RWPE2 (cell line): ENCODE measurements around the gene GRIN1.

Source experiments
- ATAC-seq: fragments of 200-7000 bp; cut with Tn5 transposase; 3 replicates; pipeline ENCODE4 v1.9.1; 2021; ENCODE audit warnings: low read depth
- DNase-seq: peaks from one replicate; pipeline ENCODE4 v3.0.0-alpha.2; 2020; ENCODE audit warnings: low spot score
- H3K27ac ChIP-seq: fragments of 450-650 bp; 2 replicates; pipeline ENCODE4 v1.5.1; 2017; ENCODE audit warnings: mild to moderate bottlenecking; ENCODE audit not compliant: poor library complexity, severe bottlenecking
- H3K27me3 ChIP-seq: fragments of 250-450 bp; sonication (Bioruptor Pico); 2 replicates; pipeline ENCODE4 v1.5.1; 2021; ENCODE audit warnings: mild to moderate bottlenecking, moderate library complexity; ENCODE audit not compliant: insufficient read depth, poor library complexity, severe bottlenecking
- H3K36me3 ChIP-seq: fragments of 250-450 bp; sonication (Bioruptor Pico); 2 replicates; pipeline ENCODE4 v1.5.1; 2020; ENCODE audit warnings: low read depth, mild to moderate bottlenecking, moderate library complexity
- H3K4me1 ChIP-seq: fragments of 250-450 bp; sonication (Bioruptor Pico); 2 replicates; pipeline ENCODE4 v1.5.1; 2021; ENCODE audit warnings: mild to moderate bottlenecking, moderate library complexity; ENCODE audit not compliant: insufficient read depth, poor library complexity, severe bottlenecking
- H3K4me3 ChIP-seq: fragments of 250-450 bp; sonication (Bioruptor Pico); 2 replicates; pipeline ENCODE4 v1.5.1; 2021; ENCODE audit warnings: mild to moderate bottlenecking, moderate library complexity; ENCODE audit not compliant: severe bottlenecking
- H3K9me3 ChIP-seq: fragments of 250-450 bp; sonication (Bioruptor Pico); 2 replicates; pipeline ENCODE4 v1.5.1; 2021; ENCODE audit warnings: mild to moderate bottlenecking, moderate library complexity; ENCODE audit not compliant: severe bottlenecking
- TF ChIP-seq, protein P1 (sequence below): fragments of 450-650 bp; IDR thresholded peaks from one replicate; pipeline ENCODE4 v1.5.1; 2017; ENCODE audit warnings: mild to moderate bottlenecking, moderate library complexity; ENCODE audit not compliant: poor library complexity, severe bottlenecking

Gene GRIN1

GRCh38 chr9:137168904-137169856 lies 30.2 kb downstream of the GRIN1 start:
- Histone ChIP-seq H3K4me3 (peak overlapping the region; percentile 22), H3K4me1 (no peaks in the 10 kb centered on the region), H3K36me3 (no peaks in the 10 kb centered on the region), H3K9me3 (no peaks in the 10 kb centered on the region), H3K27ac (no peak overlapping the region), H3K27me3 (peaks cover 82% of the 10 kb centered on the region)
- DNase-seq (no peak), ATAC-seq (peak; percentile 50)
- TF ChIP-seq, protein P1, sequence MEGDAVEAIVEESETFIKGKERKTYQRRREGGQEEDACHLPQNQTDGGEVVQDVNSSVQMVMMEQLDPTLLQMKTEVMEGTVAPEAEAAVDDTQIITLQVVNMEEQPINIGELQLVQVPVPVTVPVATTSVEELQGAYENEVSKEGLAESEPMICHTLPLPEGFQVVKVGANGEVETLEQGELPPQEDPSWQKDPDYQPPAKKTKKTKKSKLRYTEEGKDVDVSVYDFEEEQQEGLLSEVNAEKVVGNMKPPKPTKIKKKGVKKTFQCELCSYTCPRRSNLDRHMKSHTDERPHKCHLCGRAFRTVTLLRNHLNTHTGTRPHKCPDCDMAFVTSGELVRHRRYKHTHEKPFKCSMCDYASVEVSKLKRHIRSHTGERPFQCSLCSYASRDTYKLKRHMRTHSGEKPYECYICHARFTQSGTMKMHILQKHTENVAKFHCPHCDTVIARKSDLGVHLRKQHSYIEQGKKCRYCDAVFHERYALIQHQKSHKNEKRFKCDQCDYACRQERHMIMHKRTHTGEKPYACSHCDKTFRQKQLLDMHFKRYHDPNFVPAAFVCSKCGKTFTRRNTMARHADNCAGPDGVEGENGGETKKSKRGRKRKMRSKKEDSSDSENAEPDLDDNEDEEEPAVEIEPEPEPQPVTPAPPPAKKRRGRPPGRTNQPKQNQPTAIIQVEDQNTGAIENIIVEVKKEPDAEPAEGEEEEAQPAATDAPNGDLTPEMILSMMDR, result no peak

- no peaks in the 10 kb centered on the region for H3K9me3 ChIP-seq
- TF ChIP-seq, protein P1, result no peak
- DNase-seq (no peak), ATAC-seq (no peak)
- no peak within 1 kb of the TSS for H3K27ac ChIP-seq
- H3K27me3 ChIP-seq, result peaks cover 87% of the 10 kb centered on the region
- H3K36me3 ChIP-seq, result no peaks in the 10 kb centered on the region
- H3K4me1 ChIP-seq, result no peaks in the 10 kb centered on the region
- H3K4me3 ChIP-seq, result peak within 1 kb of the TSS; percentile 22
Measured at GRCh38 chr9:137169896-137170358, 31.0 kb downstream of the GRIN1 start, which contains the start of gene LRRC26. TSS of gene LRRC26 (minus strand) at chr9:137170051. CDS start at chr9:137169943, 108 bp downstream.

GRCh38 chr9:137170486-137171148 lies 31.7 kb downstream of the GRIN1 start:
- H3K27ac ChIP-seq, result no peak overlapping the region
- H3K36me3 ChIP-seq, result no peaks in the 10 kb centered on the region
- ATAC-seq, result no peak
- no peaks in the 10 kb centered on the region for H3K9me3 ChIP-seq
- H3K4me3 ChIP-seq, result no peak overlapping the region
- DNase-seq, result no peak
- TF ChIP-seq, protein P1, result no peak
- H3K4me1 ChIP-seq, result no peaks in the 10 kb centered on the region
- H3K27me3 ChIP-seq, result peaks cover 88% of the 10 kb centered on the region

DNA sequence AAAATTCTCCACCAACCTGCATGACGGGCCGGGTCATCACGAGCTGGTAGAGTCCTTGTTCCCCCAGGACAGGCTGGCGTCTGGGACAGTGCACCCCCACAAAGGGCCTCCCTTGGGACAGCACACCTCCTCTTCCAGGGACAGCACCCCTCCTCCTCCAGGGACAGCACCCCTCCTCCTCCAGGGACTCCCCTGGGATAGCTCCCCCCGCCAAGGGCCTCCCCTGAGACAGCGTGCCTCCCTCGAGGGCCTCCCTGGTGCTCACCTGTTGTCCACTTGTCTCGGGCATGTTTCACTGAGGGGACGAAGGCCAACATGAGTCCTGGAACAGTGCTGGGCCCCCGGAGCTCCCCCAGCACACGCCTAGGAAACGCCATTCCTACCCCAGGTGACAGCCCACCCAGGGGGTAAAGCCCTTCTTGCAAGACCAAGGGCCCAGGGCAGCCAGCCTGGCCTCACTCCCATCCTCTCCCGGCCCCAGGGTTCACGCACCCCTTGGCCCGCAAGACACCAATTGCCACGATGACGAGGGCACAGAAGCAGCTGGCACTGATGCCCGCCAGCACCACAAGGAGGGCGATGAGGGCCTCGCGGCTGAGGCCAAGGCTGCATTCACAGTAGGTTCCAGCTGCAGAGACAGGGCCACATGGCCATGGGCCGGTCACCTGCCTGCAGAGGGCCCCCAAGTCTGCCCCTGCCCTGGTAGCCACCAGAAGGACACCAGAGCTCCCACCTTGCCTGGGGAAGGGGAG lies 32.4 kb downstream of the GRIN1 start:
- Histone ChIP-seq H3K4me1 (no peaks in the 10 kb centered on the region), H3K27ac (no peak overlapping the region), H3K27me3 (peaks cover 80% of the 10 kb centered on the region), H3K4me3 (no peak overlapping the region), H3K36me3 (no peaks in the 10 kb centered on the region), H3K9me3 (no peaks in the 10 kb centered on the region)
- ATAC-seq (no peak), DNase-seq (no peak)
- TF ChIP-seq, protein P1, result no peak
